Keratinocyte (primary cell): ENCODE measurements around the gene CCDC54. TPM values are rescaled to one million over a fixed set of nuclear protein-coding genes. Genes with fewer than 3 reads are reported as not detected.

ENCODE experiments used
- DNase-seq: peaks from one replicate; pipeline ENCODE4 v3.0.0-alpha.2; 2011; ENCODE audit warnings: low read depth, missing footprints, low spot score
- FAIRE-seq: peaks from 2 replicates; lab custom pipeline; 2011; peaks lifted over from hg19 to GRCh38; lab: Jason Lieb, UNC
- H2AFZ ChIP-seq: 2 replicates; pipeline ENCODE4 v1.6.0; 2012; ENCODE audit warnings: low read length, control low read depth, inconsistent platforms; ENCODE audit not compliant: control insufficient read depth
- H3K27ac ChIP-seq: 2 replicates; pipeline ENCODE4 v1.5.1; 2011; ENCODE audit warnings: low read length; ENCODE audit not compliant: control insufficient read depth, insufficient read depth
- H3K27me3 ChIP-seq: 3 replicates; pipeline ENCODE4 v1.6.0; 2011; ENCODE audit warnings: low read length; ENCODE audit not compliant: control insufficient read depth, insufficient read depth; ENCODE audit errors: extremely low read depth
- H3K36me3 ChIP-seq, 2 experiments: 2 replicates in 1 of 2; 3 replicates in 1 of 2; pipeline ENCODE4 v1.5.1; 2011; ENCODE audit warnings: low read length in 2 of 2, mild to moderate bottlenecking in 1 of 2; ENCODE audit not compliant: control insufficient read depth in 2 of 2, insufficient read depth in 2 of 2; ENCODE audit errors: extremely low read depth in 1 of 2
- H3K4me1 ChIP-seq: 3 replicates; pipeline ENCODE4 v1.5.1; 2011; ENCODE audit warnings: low read length; ENCODE audit not compliant: control insufficient read depth, insufficient read depth; ENCODE audit errors: extremely low read depth
- H3K4me2 ChIP-seq: 3 replicates; pipeline ENCODE4 v1.6.0; 2011; ENCODE audit warnings: low read depth, low read length; ENCODE audit not compliant: control insufficient read depth, insufficient read depth; ENCODE audit errors: extremely low read depth
- H3K4me3 ChIP-seq, 3 experiments: fragments of 200-600 bp in 1 of 3; sonication (generic) in 1 of 3; 2 replicates in 2 of 3; 3 replicates in 1 of 3; pipeline ENCODE4 v1.5.1; 2011 to 2016; ENCODE audit warnings: low read length in 3 of 3, mild to moderate bottlenecking in 3 of 3, control low read depth in 2 of 3, inconsistent platforms in 1 of 3, low read depth in 1 of 3, mixed read lengths in 1 of 3, mixed run types in 1 of 3, moderate library complexity in 1 of 3; ENCODE audit not compliant: control insufficient read depth in 2 of 3, insufficient read depth in 2 of 3; ENCODE audit errors: extremely low read depth in 1 of 3
- H3K79me2 ChIP-seq: 2 replicates; pipeline ENCODE4 v1.6.0; 2012; ENCODE audit warnings: low read length; ENCODE audit not compliant: control insufficient read depth, insufficient read depth
- H3K9ac ChIP-seq: 3 replicates; pipeline ENCODE4 v1.6.0; 2011; ENCODE audit warnings: low read length; ENCODE audit not compliant: control insufficient read depth, insufficient read depth; ENCODE audit errors: extremely low read depth
- H3K9me1 ChIP-seq: 3 replicates; pipeline ENCODE4 v1.6.0; 2011; ENCODE audit warnings: low read length; ENCODE audit not compliant: control insufficient read depth, insufficient read depth; ENCODE audit errors: extremely low read depth
- H3K9me3 ChIP-seq: 2 replicates; pipeline ENCODE4 v1.5.1; 2012; ENCODE audit warnings: low read depth, low read length; ENCODE audit not compliant: control insufficient read depth
- H4K20me1 ChIP-seq: 3 replicates; pipeline ENCODE4 v1.6.0; 2011; ENCODE audit warnings: low read length; ENCODE audit not compliant: control insufficient read depth, insufficient read depth; ENCODE audit errors: extremely low read depth
- CTCF ChIP-seq, 3 experiments: IDR thresholded peaks in 1 of 3; conservative IDR thresholded peaks in 1 of 3; optimal IDR thresholded peaks in 1 of 3; 2 replicates in 2 of 3; 3 replicates in 1 of 3; pipeline versions ENCODE3 to v1.5.1; 2011; ENCODE audit warnings: low read length in 3 of 3, mild to moderate bottlenecking in 3 of 3, moderate library complexity in 2 of 3, control low read depth in 1 of 3, inconsistent platforms in 1 of 3; ENCODE audit not compliant: insufficient read depth in 2 of 3; ENCODE audit errors: extremely low read depth in 1 of 3
- EZH2 ChIP-seq: IDR thresholded peaks from one replicate; pipeline ENCODE4 v1.6.1; 2012; ENCODE audit warnings: inconsistent platforms, mild to moderate bottlenecking, low read length, moderate library complexity
- dilution Hi-C: fragments of 300-500 bp; cut with MboI; formaldehyde crosslinking; loops from one replicate; pipeline ENCODE4 v1.7.0; 2020; ENCODE audit warnings: low sequenced_read_pairs; ENCODE audit not compliant: extremely low pct_ligation_motif_present
- polyA plus RNA-seq, 5 experiments: library from polyadenylated mRNA; depleted of rRNA in 3 of 5; stranded (reverse) in 3 of 5; stranded (forward) in 1 of 5; unstranded in 1 of 5; fragments of >200 nt; gene quantifications; 1 replicate in 1 of 5; 2 replicates in 3 of 5; 3 replicates in 1 of 5; pipeline versions ENCODE4 v1.2.1 to v1.2.3, GENCODE V29; 2011 to 2012; ENCODE audit warnings: missing spikeins in 2 of 5, low read depth in 1 of 5, low replicate concordance in 1 of 5

CCDC54 gene
- polyA plus RNA-seq, 1 donor (not counting 4 experiments of a cell fraction or from before 2014, with no cell fraction given): not detected

DNA sequence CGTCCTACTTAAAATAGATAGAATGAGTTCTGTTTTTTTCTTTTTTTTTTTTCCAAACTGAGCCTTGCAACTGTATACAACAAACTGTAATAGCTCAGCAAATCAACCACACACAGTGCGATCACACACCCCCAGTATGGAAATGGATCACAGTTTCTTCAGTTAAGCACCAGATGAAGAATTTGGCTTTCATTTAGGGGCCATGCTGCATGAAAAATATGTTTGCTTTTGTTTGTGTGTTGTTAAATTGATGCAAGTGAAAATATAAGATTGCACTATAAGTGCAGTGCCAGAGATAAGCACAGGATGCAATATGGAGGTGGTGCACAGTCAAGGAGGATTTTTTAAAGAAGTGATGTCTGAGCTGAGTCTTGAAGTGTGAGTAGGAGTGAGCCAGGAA lies 17.8 kb downstream of the CCDC54 start:
- TF ChIP-seq EZH2: no peak
- no peaks in the 10 kb centered on the region for H3K27me3 ChIP-seq
- H3K36me3 ChIP-seq: no peaks in the 10 kb centered on the region
- peak; percentile 20 for FAIRE-seq
- dilution Hi-C loops: no loop called here
- H3K9ac ChIP-seq: no peak overlapping the region
- no peaks in the 10 kb centered on the region for H3K79me2 ChIP-seq
- H3K4me2 ChIP-seq: no peak overlapping the region
- H3K4me1 ChIP-seq: peaks cover 12% of the 10 kb centered on the region
- H3K9me1 ChIP-seq: no peaks in the 10 kb centered on the region
- H3K27ac ChIP-seq: no peak overlapping the region
- no peaks in the 10 kb centered on the region for H3K9me3 ChIP-seq
- no peak overlapping the region for H2AFZ ChIP-seq
- no peak for DNase-seq
- no peak overlapping the region for H3K4me3 ChIP-seq
- no peaks in the 10 kb centered on the region for H4K20me1 ChIP-seq

- H4K20me1 ChIP-seq: no peaks in the 10 kb centered on the region
- no peak overlapping the region for H3K4me2 ChIP-seq
- FAIRE-seq: no peak
These were observed 24.1 kb downstream of the CCDC54 start for GRCh38 chr3:107401301-107401700.

More at GRCh38 chr3:107401301-107401700, 24.1 kb downstream of the CCDC54 start:
- Histone ChIP-seq H3K79me2 (no peaks in the 10 kb centered on the region), H3K27me3 (no peaks in the 10 kb centered on the region), H3K9me1 (no peaks in the 10 kb centered on the region), H3K36me3 (no peaks in the 10 kb centered on the region), H2AFZ (no peak overlapping the region), H3K9ac (no peak overlapping the region), H3K4me3 (no peak overlapping the region), H3K4me1 (no peaks in the 10 kb centered on the region), H3K9me3 (no peaks in the 10 kb centered on the region), H3K27ac (no peak overlapping the region)
- TF ChIP-seq EZH2 (no peak), CTCF (optimal IDR thresholded peaks at IDR 0.05 in 1 of 3, IDR thresholded peaks at IDR 0.05 in 1 of 3, conservative IDR thresholded peaks at IDR 0.05 in 1 of 3; ENCODE audit: extremely low read depth in 1 of 3, insufficient read depth in 2 of 3, low read length in 3 of 3) (no peak)
- dilution Hi-C loops: no loop called here
- DNase-seq: no peak
